GM21447 (cell line): Measurements from ENCODE around the gene TANC2.
"Not testable (repeated sequence)": the region's sequence is repeated elsewhere in the genome, so short reads cannot be mapped to it uniquely, and the experiment has no call there.

Source experiments
- ATAC-seq: cut with Tn5 transposase; IDR thresholded peaks from one replicate; pipeline ENCODE4 v1.9.1; 2021; ENCODE audit not compliant: unreplicated experiment

Gene TANC2

GRCh38 chr17:62963296-62963695 lies 2.7 kb upstream of the TANC2 start:
- ATAC-seq, result no peak

- ATAC-seq, result no peak
Measured at GRCh38 chr17:62964506-62964905, 1.5 kb upstream of the TANC2 start.

- no peak for ATAC-seq
Measured at GRCh38 chr17:62965174-62965685, 805 bp upstream of the TANC2 start.

- ATAC-seq, result peak; percentile 34
Measured at GRCh38 chr17:62966426-62967204, 580 bp downstream of the TANC2 start.

GRCh38 chr17:62967205-62967529 lies 1.1 kb downstream of the TANC2 start:
- no peak for ATAC-seq

GRCh38 chr17:62968445-62968923 lies 2.4 kb downstream of the TANC2 start:
- ATAC-seq, result peak; percentile 66

- ATAC-seq, result no peak
Measured at GRCh38 chr17:62970610-62971009, 4.6 kb downstream of the TANC2 start.

GRCh38 chr17:62971853-62972252 lies 5.8 kb downstream of the TANC2 start:
- ATAC-seq, result no peak

- no peak for ATAC-seq
Measured at GRCh38 chr17:62974788-62975187, 8.8 kb downstream of the TANC2 start.

GRCh38 chr17:62975206-62975605 lies 9.2 kb downstream of the TANC2 start:
- ATAC-seq, result no peak

GRCh38 chr17:62976643-62977231 lies 10.7 kb downstream of the TANC2 start:
- ATAC-seq, result not testable (repeated sequence)

GRCh38 chr17:62980842-62981241 lies 14.8 kb downstream of the TANC2 start:
- no peak for ATAC-seq

GRCh38 chr17:62981933-62982332 lies 15.9 kb downstream of the TANC2 start:
- no peak for ATAC-seq

GRCh38 chr17:62984801-62985200 lies 18.8 kb downstream of the TANC2 start:
- ATAC-seq, result no peak

- no peak for ATAC-seq
Measured at GRCh38 chr17:62986549-62986948, 20.5 kb downstream of the TANC2 start.

GRCh38 chr17:62987136-62987535 lies 21.1 kb downstream of the TANC2 start:
- ATAC-seq, result no peak

GRCh38 chr17:62989501-62989900 lies 23.5 kb downstream of the TANC2 start:
- ATAC-seq, result no peak

GRCh38 chr17:62994931-62995330 lies 28.9 kb downstream of the TANC2 start:
- no peak for ATAC-seq

GRCh38 chr17:62995377-62995885 lies 29.4 kb downstream of the TANC2 start:
- ATAC-seq, result no peak

- no peak for ATAC-seq
Measured at GRCh38 chr17:62996221-62996620, 30.2 kb downstream of the TANC2 start.

- no peak for ATAC-seq
Measured at GRCh38 chr17:62998166-62998565, 32.1 kb downstream of the TANC2 start.

GRCh38 chr17:62998665-62999393 lies 32.8 kb downstream of the TANC2 start:
- no peak for ATAC-seq
